H1 (cell line): ENCODE results near the gene TUBB2B. TPM values are rescaled to one million over a fixed set of nuclear protein-coding genes. Genes with fewer than 3 reads are reported as not detected.

Source experiments
- CREB1 ChIP-seq: IDR thresholded peaks from 2 replicates; pipeline ENCODE4 v1.6.1; 2012; ENCODE audit warnings: inconsistent platforms
- CTBP2 ChIP-seq: IDR thresholded peaks from 2 replicates; pipeline ENCODE4 v1.7.0; 2011; ENCODE audit warnings: borderline replicate concordance, mild to moderate bottlenecking, moderate library complexity, mixed read lengths, low read length; ENCODE audit not compliant: insufficient read depth, insufficient read length
- NANOG ChIP-seq: IDR thresholded peaks from 2 replicates; pipeline ENCODE4 v1.6.1; 2011; ENCODE audit warnings: low read length, low read depth, mild to moderate bottlenecking, inconsistent platforms; ENCODE audit not compliant: insufficient read depth, poor library complexity, severe bottlenecking
- POLR2AphosphoS5 ChIP-seq: IDR thresholded peaks from 2 replicates; pipeline ENCODE4 v1.6.1; 2011; ENCODE audit warnings: low read depth, low read length
- RFX5 ChIP-seq: IDR thresholded peaks from 2 replicates; pipeline ENCODE4 v1.6.1; 2011; ENCODE audit warnings: low read depth, low read length, improper control_type of control experiment, borderline replicate concordance
- RNF2 ChIP-seq: fragments of 200-900, 300-1000 bp; sonication (generic); IDR thresholded peaks from 2 replicates; pipeline ENCODE4 v1.7.1; 2016; ENCODE audit warnings: borderline replicate concordance, low read depth, mild to moderate bottlenecking, antibody characterized with exemption, low read length; ENCODE audit not compliant: poor library complexity, severe bottlenecking; ENCODE audit errors: missing control alignments
- SIN3A ChIP-seq, 2 experiments: IDR thresholded peaks in 1 of 2; conservative IDR thresholded peaks in 1 of 2; 2 replicates each; pipeline ENCODE4 v1.6.1; 2011 to 2012; ENCODE audit warnings: low read length in 2 of 2, improper control_type of control experiment in 1 of 2, low read depth in 1 of 2, mild to moderate bottlenecking in 1 of 2
- polyA plus RNA-seq, 7 experiments: library from polyadenylated mRNA; depleted of rRNA in 3 of 7; stranded (reverse) in 5 of 7; unstranded in 2 of 7; fragments of >200 nt in 5 of 7; fragments of 200-250 nt in 2 of 7; gene quantifications; 1 replicate in 5 of 7; 2 replicates in 1 of 7; 4 replicates in 1 of 7; pipeline versions ENCODE4 v1.2.1 to v1.2.3, GENCODE V29; 2011 to 2013; ENCODE audit warnings: missing spikeins in 2 of 7, mixed read lengths in 2 of 7
- total RNA-seq: library from RNA; stranded (reverse); fragmentation: NEBNext Ultra II Directional; extraction: Animal tissue kit (Norgen Biotek cat#: 25700); gene quantifications from 2 replicates; pipeline ENCODE4 v1.2.1, GENCODE V29; 2021

TUBB2B gene
- total and polyA plus RNA-seq, 2 of the 8 experiments (the other 6 are each of a cell fraction or from before 2014, with no cell fraction given): 612 to 722 TPM

GRCh38 chr6:3240595-3240994, 13.1 kb upstream of the TUBB2B start (continued):
- TF ChIP-seq NANOG (no peak), SIN3A (conservative IDR thresholded peaks at IDR 0.05 in 1 of 2, IDR thresholded peaks at IDR 0.05 in 1 of 2; ENCODE audit: low read depth in 1 of 2, low read length in 2 of 2) (no peak), RNF2 (no peak), POLR2AphosphoS5 (no peak), CREB1 (no peak), RFX5 (no peak), CTBP2 (no peak)
